Esophagus squamous epithelium (tissue), 4 donors: ENCODE results near the gene FAM174A.

Experiments
- POLR2A ChIP-seq, 4 donors: fragments of 450-650 bp; IDR thresholded peaks; one replicate each; pipeline ENCODE4 v1.6.1; 2017; ENCODE audit warnings: antibody characterized with exemption in 4 of 4, mild to moderate bottlenecking in 4 of 4, moderate library complexity in 3 of 4
- TF ChIP-seq, protein P1 (sequence below), 6 experiments: fragments of 450-650 bp in 4 of 6; fragments of 200-600 bp in 2 of 6; sonication (generic) in 2 of 6; IDR thresholded peaks; one replicate each; pipeline ENCODE4 v1.5.1; 2016 to 2019; ENCODE audit warnings: antibody characterized with exemption in 6 of 6, mild to moderate bottlenecking in 4 of 6, moderate library complexity in 4 of 6

DNA sequence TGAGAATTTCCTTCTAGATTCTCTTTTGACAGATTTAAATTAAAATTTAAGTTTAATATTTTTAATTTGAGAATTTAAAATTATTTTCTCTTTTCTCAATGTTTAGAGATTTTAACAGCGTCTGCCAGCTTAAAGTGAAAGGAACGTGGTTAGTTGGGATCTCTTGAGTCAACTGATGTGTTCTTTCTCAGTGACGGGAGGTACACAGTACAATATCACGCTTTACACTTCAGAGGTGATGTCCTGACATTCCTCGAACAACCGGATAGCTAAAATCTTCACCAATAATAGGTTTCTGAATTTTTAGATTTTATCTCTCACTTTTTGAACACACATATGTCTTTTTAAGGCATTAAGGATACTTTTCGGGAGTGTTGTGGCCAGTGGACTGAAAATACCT is 81.1 kb downstream of the FAM174A start:
- no peak for TF ChIP-seq POLR2A (IDR thresholded peaks at IDR 0.05)
- TF ChIP-seq, protein P1, sequence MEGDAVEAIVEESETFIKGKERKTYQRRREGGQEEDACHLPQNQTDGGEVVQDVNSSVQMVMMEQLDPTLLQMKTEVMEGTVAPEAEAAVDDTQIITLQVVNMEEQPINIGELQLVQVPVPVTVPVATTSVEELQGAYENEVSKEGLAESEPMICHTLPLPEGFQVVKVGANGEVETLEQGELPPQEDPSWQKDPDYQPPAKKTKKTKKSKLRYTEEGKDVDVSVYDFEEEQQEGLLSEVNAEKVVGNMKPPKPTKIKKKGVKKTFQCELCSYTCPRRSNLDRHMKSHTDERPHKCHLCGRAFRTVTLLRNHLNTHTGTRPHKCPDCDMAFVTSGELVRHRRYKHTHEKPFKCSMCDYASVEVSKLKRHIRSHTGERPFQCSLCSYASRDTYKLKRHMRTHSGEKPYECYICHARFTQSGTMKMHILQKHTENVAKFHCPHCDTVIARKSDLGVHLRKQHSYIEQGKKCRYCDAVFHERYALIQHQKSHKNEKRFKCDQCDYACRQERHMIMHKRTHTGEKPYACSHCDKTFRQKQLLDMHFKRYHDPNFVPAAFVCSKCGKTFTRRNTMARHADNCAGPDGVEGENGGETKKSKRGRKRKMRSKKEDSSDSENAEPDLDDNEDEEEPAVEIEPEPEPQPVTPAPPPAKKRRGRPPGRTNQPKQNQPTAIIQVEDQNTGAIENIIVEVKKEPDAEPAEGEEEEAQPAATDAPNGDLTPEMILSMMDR (IDR thresholded peaks at IDR 0.05): no peak
